HG03571 (cell line): ENCODE data around the gene DNAH3.
"Not testable (repeated sequence)": the region's sequence is repeated elsewhere in the genome, so short reads cannot be mapped to it uniquely, and the experiment has no call there.

Experiments
- ATAC-seq: cut with Tn5 transposase; IDR thresholded peaks from one replicate; pipeline ENCODE4 v1.9.1; 2021; ENCODE audit not compliant: unreplicated experiment

Gene DNAH3

DNA sequence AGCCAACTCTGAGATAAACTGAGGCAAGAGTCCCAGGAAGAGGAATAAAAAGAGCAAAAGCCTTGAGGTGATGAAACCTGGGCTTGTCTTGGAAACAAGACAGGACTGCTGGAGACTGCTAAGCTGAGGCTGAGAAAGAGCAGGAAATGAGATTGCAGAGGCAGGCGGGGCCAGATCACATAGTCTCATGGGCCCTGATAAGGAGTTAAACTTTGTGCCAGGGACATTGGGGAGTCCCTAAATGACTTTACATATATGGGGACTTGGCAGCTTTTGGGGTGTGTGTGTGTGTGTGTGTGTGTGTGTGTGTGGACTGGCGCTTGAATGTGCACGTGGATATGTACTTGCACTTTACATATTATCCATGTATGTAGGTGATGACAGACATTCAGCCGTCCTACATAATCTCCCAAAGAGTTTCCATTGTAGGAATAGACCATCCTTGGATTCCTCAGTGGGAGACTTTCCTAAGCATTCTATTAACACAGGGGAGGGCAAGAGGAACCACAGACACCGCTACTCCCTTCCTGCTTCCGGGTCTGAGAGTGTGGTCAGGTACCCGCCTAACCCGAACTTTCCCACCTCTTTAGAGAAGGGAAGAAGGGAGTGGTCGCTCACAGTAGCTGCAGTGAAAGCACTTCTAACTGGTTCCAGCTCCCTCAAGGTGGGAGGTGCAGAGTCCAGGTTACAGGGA, 127.0 kb downstream of the DNAH3 start:
- ATAC-seq = no peak

DNA sequence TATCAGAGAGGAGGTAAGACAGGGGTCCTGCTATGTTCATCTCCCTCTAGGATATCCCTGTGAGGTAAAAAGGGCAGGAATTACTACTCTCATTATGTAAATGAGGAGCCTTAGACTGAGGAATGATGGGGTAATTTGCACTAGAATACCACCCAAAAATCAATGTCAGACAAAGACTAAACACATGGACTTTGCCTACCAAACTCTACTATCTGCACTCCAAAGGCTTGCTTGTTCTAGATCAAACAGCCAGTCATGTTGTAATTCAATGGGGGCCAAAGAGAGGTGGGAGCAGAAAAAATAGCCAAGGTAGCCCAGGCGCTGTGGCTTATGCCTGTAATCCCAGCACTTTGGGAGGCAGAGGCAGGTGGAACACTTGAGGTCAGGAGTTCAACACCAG, 129.3 kb downstream of the DNAH3 start:
- ATAC-seq = no peak

DNA sequence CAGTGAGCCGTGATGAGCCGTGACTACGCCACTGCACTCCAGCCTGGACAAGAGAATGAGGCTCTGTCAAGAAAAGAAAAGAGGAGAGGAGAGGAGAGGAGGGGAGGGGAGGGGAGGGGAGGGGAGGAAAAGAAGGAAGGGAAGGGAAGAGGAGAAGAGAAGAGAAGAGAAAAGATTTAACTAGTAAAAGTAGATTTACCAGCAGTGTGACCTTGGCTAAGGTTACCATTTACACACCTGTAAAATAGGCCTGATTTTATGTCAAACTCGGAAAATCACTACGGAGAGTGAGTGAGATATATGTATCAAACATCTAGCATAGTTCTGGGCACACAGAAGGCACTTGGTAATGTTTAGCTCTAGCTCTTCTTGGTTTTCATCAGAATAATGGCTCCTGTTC, 140.8 kb downstream of the DNAH3 start:
- no peak for ATAC-seq

DNA sequence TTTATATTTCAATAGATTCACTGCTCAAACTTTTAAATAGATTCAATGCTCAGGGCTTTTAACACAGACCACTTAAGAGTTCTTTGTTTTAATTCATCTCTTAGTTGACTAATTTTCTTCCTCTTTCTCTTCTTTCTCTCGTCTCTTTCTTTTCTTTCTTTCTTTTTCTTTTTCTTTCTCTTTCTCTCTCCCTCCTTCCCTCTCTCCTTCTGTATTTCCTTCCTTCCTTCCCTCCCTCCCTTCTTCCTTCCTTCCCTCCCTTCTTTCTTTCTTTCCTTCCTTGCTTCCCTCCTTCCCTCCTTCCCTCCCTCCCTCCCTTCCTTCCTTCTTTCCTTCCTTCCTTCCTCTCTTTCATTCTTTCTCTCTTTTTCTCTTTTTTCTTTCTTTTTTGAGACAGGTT, 145.6 kb downstream of the DNAH3 start:
- no peak for ATAC-seq

DNA sequence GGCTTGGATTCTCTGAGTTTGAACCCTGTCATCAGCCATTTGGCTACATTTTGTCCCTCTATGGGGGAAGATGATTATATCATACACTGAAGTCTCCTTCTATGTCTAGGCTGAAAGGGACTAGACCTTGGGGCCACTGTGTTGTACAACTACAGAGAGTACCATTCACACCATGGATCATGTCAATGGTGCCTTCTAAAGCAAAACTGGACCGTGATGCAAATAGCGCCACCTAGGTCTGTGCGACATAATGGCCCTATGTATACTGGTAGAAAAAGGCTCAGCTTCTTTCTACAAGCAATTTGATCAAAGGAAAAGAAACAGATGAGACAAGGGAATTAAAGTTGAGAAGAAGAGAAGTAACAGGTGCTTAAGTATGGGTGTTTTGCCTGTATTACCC, 149.4 kb downstream of the DNAH3 start:
- no peak for ATAC-seq

DNA sequence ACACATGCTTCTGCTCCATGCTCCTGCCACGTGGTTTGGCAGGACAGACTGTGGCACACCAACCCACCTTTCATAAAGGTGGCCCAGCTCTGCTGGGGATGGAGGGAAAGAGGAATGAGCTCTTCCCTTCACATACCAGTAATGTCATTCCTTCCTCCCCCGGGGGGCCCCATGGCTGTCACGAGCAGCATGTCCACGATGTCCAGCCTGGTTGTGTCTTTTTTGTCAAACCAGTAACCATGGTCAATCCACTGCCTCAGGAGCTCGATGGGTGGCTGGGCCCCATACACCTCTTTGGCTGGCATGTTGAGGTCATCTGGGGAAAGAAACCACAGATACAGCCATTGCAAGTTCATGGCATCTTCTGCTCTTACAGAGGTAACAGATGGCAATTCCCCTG, 153.5 kb downstream of the DNAH3 start:
- no peak for ATAC-seq

DNA sequence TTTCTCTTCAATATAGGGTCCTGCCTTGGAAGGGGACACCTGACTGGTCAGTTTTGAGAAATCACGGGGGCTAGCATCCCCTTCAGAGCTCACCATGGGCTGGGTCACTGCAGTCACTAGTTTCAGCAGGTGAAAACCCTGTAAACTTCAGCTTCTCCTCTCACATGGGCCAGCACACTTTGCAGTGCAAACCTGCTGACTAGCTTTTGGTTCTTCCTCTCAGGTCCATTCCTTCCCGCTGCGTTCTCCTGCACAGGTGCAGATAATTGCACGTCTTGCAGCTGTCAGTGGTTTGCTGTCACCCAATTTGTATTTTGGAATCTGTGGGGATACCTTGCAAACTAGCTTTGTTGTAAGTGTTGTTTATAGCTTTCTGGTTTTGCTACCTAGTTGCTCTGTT, 154.9 kb downstream of the DNAH3 start:
- ATAC-seq = no peak

DNA sequence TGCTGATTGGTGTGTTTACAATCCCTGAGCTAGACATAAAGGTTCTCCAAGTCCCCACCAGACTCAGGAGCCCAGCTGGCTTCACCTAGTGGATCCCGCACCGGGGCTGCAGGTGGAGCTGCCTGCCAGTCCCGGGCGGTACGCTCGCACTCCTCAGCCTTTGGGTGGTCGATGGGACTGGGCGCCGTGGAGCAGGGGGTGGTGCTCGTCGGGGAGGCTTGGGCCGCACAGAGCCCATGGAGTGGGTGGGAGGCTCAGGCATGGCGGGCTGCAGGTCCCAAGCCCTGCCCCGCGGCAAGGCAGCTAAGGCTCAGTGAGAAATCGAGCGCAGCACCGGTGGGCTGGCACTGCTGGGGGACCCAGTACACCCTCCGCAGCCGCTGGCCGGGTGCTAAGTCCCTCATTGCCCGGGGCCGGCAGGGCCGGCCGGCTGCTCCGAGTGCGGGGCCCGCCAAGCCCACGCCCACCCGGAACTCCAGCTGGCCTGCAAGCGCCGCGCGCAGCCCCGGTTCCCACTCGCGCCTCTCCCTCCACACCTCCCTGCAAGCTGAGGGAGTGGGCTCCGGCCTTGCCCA, 161.1 kb downstream of the DNAH3 start:
- ATAC-seq = not testable (repeated sequence)

DNA sequence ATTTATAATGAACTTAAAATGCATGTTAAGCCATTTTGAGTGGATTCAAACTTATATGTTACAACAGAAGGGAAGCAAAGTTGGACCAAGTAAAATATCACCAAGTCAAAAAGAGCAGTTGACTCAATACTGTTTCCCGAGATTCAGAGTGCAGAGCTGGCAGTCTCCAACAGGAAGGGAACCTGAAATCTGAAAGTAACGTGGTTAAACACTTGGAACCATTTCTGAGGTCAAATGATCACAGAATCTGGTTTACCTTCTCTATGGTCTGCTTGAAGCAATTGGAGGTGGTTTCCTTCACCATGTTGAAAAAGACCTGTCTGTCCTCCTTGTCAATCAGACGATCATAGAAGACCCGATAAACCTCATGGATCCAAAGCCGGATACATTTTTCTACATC, 163.6 kb downstream of the DNAH3 start:
- no peak for ATAC-seq

DNA sequence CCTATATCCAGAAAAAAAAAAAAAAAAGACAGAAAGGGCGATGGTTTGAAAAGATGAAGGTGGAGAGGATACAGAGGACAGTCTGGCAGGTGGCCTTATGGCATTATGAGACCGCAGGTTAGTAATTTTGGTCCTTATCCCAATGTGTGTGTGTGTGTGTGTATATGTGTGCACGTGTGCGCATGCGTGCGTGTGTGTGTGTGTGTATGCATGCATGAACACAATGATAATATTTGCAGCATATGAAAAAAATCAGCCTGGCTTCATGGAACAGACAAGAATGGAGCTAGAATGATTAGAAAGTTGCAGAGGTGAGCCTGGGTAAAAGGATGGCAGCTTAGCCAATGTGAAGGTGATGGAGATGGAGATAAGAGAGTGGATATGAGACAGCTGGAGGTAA, 166.6 kb downstream of the DNAH3 start:
- no peak for ATAC-seq

DNA sequence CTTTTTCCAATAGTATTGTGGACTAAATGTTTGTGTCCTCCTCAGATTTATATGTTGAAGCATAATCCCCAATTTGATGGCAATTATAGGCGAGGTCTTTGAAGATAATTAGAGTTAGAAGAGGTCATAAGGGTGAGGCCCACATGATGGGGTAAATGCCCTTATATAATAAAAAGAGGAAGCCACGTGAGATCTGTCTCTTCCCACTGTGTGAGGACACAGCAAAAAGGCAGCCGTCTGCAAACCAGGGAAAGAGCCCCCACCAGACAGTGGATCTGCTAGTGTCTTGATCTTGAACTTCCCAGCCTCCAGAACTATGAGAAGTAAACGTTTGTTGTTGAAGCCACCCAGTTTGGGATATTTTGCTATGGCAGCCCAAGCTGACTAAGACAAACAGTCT, 174.1 kb downstream of the DNAH3 start:
- ATAC-seq = no peak

DNA sequence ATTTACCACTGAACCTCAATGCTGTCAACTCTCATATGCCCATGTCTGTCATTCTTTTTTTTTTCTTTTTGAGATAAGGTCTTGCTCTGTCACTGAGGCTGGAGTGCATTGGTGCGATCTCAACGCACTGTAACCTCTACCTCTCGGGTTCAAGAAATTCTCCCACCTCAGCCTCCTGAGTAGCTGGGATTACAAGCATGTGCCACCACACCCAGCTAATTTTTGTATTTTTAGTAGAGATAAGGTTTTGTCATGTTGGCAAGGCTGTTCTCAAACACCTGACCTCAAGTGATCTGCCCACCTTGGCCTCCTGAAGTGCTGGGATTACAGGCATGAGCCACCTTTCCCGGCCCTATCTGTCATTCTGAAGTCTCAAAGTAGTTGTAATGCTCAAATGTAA, 177.4 kb downstream of the DNAH3 start:
- not testable (repeated sequence) for ATAC-seq

DNA sequence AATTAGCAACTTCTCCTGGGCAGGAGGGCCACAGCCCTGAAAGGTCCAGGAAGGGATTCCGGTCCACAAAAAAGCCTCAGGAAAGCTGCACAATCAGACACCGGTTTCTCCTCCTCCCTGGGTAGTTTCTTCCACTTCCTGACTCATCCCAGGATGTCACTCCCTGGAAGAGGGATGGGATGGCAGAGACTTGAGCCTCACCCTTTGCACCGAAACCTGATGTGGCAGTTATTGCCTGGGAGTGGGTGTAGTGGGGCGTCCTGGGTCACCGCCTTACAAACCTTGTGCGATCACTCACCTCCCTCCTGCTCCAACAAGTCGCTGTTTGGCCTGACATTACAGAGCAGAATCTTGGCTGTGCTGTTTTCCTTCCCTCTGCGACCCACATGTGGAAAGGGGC, 179.2 kb downstream of the DNAH3 start:
- ATAC-seq = no peak

DNA sequence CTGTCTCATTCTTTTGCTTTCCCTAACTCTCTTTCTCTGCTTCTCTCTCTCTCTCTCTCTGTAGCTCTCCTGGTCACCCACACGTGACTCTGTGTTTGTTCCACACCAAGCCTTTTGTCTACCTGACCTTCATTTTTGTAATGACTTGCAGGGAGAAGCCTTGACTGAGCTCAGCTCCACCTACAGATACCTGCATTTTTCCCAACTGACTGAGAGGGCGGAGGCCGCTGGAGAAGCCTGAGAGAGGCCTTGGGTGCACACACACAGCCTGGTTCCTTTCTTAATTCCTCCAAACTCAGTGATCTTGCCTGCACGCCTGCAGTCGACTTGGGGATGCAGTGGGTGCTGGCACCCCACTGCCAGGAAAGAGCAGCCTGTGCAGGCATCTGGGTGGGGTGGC, 181.3 kb downstream of the DNAH3 start:
- no peak for ATAC-seq

DNA sequence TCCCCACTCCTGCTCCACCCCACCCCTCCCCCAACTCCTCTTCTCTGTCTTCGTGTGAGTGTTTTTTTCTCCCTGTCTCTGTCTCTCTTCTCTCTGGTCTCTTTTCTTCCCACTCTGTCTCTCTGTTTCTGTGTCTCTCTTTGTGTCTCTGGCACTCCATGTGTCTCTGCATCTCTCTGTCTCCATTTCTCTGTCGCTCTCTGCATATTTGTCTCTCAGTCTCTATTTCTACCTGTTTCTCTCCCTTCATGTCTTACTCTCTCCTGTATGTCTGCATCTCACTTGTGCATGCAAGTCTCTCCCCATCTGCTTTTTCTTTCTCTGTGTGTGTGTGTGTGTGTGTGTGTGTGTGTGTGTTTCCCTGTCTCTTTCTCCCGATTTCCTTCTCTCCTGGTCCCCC, 181.9 kb downstream of the DNAH3 start:
- no peak for ATAC-seq

DNA sequence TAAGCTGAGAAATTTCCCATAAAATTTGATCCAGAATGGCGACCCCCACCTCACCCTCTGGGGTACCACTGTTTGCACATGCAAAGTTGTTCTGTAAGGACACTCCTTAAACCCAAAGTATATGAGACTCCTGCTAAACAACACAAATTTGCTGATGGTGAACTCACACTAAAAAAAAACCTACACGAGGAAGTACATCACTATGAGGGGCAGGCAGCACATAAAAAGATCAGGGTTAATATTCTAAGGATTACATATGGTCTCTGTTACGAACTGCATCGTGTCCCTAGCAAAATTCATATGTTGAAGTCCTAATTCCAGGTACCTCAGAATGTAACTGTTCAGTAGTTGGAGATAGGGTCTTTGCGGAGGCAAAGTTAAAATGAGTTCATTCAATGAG, 189.7 kb downstream of the DNAH3 start:
- no peak for ATAC-seq

DNA sequence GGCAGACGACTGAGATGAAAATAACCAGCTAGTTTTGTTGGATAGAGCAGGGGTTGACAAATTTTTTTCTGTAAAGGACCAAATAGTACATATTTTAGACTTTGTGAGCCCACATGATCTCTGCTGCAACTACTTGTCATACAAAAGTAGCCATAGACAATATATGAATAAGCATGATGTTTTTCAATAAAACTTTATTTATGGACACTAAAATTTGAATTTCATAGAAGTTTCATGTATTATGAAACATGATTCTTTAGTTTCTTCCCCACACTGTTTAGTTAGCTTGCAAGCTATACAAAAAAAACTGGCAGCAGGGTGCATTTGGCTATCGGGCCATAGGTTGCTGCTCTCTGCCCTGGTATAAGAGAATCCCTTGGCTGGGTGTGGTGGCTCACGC, 193.5 kb downstream of the DNAH3 start:
- no peak for ATAC-seq

DNA sequence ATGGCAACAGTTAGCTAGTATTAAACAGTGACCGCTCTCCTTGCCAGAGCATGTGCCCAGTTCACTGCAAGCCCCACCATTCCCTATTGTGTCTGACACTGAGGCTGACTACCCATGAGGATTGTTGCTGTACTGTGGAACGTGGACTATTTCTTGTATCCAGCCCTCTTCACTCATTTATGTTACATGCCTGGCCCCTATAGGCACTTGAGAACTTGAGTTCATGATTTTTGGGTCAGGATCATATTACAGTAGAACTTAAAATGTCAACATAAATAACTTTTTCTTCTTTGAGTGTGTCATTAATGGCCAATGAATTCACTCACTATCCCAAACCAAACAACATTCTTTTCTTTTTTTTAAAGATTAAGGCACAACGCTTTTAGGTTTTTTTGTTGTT, 194.3 kb downstream of the DNAH3 start:
- no peak for ATAC-seq

DNA sequence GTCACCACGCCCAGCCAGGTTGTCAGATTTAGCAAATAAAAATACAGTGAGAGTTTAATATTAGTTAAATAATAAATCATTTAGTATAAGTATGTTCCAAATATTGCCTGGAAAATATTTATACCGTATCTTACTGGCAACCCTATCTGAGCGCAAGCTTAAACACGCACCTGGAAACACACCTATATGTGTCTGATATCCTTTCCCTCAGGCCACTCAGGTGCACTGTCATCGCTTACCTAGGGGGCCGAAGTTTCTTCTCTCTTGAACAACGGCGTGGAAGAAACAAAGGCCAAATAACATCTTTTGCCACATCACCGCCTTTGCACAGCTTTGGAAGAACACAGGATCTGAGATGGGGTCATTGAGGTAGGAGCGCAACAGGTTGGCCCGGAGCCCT, 196.1 kb downstream of the DNAH3 start:
- ATAC-seq = no peak

DNA sequence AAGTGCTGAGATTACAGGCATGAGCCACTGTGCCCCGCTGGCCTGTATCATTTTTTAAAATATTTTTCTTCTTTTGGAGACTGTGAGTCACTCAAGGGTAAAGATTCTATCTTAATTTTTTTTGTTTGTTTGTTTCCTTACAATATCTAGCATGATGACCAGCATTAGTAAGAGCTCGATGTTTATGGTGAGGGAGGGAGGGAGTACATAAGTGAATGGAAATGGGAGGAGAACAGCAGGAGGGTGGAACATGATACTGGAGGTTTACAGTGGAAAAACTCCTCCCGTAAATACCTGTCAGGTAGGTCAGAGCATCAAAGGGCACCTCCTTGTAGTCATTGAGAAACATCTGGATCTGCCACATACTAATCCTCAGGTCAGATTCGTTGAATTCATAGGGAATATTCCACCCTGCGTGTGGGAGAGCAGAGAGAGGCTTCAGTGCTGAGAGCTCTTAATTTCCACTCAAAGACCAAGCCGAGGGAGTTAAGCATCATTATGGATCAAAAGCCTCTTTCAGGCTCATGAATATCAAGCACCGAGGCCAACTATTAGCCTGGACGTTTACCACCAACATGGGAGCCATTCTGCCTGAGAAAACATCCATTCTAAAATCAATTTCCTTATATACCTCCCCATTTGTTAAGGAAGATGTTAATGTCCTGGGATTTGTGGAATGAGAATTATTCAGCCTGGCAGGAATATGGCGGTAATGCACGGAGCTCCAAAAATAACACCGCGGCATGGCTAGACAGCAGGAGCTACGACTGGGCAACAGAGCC, 198.3 kb downstream of the DNAH3 start:
- no peak for ATAC-seq

DNA sequence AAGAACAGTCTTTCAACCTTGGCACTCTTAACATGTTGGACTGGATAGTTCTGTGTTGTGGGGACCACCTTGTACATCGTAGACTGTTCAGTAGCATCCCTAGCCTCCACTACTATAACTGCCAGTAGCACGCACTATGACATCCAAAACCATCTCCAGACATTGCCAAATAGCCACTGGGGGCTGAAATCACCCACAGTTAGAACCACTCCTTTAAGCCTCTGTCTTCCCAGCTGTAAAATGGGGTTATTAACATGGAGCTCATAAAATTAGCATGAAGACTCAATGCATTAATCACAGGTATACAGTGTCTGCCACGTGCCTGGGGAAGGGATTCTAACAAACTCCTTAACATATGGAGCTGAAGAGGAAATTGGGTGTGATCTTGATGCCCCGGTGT, 200.4 kb downstream of the DNAH3 start:
- ATAC-seq = no peak

DNA sequence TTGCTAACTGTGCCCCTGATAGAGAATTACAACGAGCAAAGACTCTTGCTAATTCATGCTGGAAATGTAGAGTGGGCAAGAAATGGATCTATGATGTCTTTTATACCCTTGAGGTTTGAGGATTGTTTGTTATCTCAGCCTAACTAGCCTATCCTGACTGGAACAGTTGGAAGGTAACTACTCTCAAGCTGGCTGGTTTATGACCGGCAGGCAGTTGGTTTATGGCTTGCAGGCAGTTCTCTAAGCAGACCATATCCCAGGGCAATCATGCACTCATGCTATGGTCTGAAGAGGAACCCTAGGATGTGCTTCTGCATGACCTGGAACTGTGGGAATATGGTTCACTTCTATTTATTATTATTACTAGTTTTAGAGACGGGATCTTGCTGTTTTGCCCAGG, 201.0 kb downstream of the DNAH3 start:
- no peak for ATAC-seq
